Calu3 (cell line): ENCODE measurements around the gene KRTDAP. TPM values are rescaled to one million over a fixed set of nuclear protein-coding genes. Genes with fewer than 3 reads are reported as not detected.
A peak's percentile ranks its signal among the peaks of the same experiment; 100 is the strongest.

Experiments
- BruUV-seq: library from RNA; stranded (reverse); fragments of 400-500 nt; replicated peaks from 2 replicates; lab custom pipeline; 2021; lab: Mats Ljungman, UMichigan
- CTCF ChIA-PET: fragments of 300-600 bp; sonication (Branson Sonifier 250); formaldehyde crosslinking; loops from one replicate; lab custom pipeline; 2022; ENCODE audit warnings: antibody characterized with exemption; lab: Charles Lee
- DNase-seq: peaks from one replicate; pipeline ENCODE4 v3.0.0; 2022
- H3K27ac Mint-ChIP-seq: one replicate; pipeline ENCODE4 v1.8.0; 2022; ENCODE audit warnings: mixed read lengths; ENCODE audit not compliant: unreplicated experiment
- H3K27me3 Mint-ChIP-seq: one replicate; pipeline ENCODE4 v1.8.0; 2022; ENCODE audit warnings: mixed read lengths; ENCODE audit not compliant: unreplicated experiment
- H3K36me3 Mint-ChIP-seq: one replicate; pipeline ENCODE4 v1.8.0; 2022; ENCODE audit warnings: mild to moderate bottlenecking, moderate library complexity, mixed read lengths; ENCODE audit not compliant: insufficient read depth, unreplicated experiment
- H3K4me1 Mint-ChIP-seq: one replicate; pipeline ENCODE4 v1.8.0; 2022; ENCODE audit warnings: mild to moderate bottlenecking, low read depth, mixed read lengths; ENCODE audit not compliant: unreplicated experiment
- H3K4me3 Mint-ChIP-seq: one replicate; pipeline ENCODE4 v1.8.0; 2022; ENCODE audit warnings: mild to moderate bottlenecking, low read depth, moderate library complexity, mixed read lengths; ENCODE audit not compliant: unreplicated experiment
- H3K9me3 Mint-ChIP-seq: one replicate; pipeline ENCODE4 v1.8.0; 2022; ENCODE audit warnings: low read depth, mixed read lengths; ENCODE audit not compliant: unreplicated experiment
- CTCF ChIP-seq: fragments of 200-600 bp; IDR thresholded peaks from one replicate; pipeline ENCODE4 v1.8.0; 2022; ENCODE audit warnings: antibody characterized with exemption; ENCODE audit not compliant: unreplicated experiment
- intact Hi-C: fragments of 100-400 bp; cut with micrococcal nuclease; formaldehyde crosslinking; loops from one replicate; pipeline ENCODE4 v1.10.0; 2022; ENCODE audit not compliant: unreplicated experiment
- total RNA-seq: library from RNA; stranded (reverse); gene quantifications from 2 replicates; pipeline ENCODE4 v1.2.3, GENCODE V29; 2022

KRTDAP gene
- total RNA-seq, 1 experiment from 2014 or later, result not detected

GRCh38 chr19:35497406-35497805 lies 7.1 kb upstream of the KRTDAP start:
- no TSS peak for BruUV-seq
- CTCF ChIA-PET, result no interaction called here
- intact Hi-C loops, result no loop called here

GRCh38 chr19:35495107-35496064 lies 5.1 kb upstream of the KRTDAP start:
- H3K27me3 Mint-ChIP-seq, result peaks cover 38% of the 10 kb centered on the region
- H3K4me3 Mint-ChIP-seq, result peak overlapping the region; percentile 22

More at GRCh38 chr19:35497406-35497805, 7.1 kb upstream of the KRTDAP start:
- peaks cover 18% of the 10 kb centered on the region for H3K27me3 Mint-ChIP-seq
- no peak for DNase-seq
- no peak overlapping the region for H3K4me3 Mint-ChIP-seq
- no peak for TF ChIP-seq CTCF
- H3K4me1 Mint-ChIP-seq, result no peaks in the 10 kb centered on the region
- peaks cover 36% of the 10 kb centered on the region for H3K36me3 Mint-ChIP-seq
- no peak overlapping the region for H3K27ac Mint-ChIP-seq
- no peaks in the 10 kb centered on the region for H3K9me3 Mint-ChIP-seq

GRCh38 chr19:35493971-35494370 lies 3.7 kb upstream of the KRTDAP start:
- no peak for DNase-seq

More at GRCh38 chr19:35495107-35496064, 5.1 kb upstream of the KRTDAP start:
- intact Hi-C loops, result loop anchor here (1.0 kb wide), 1 partner anchor 143 kb away; no protein-coding TSS in a partner anchor
- Mint-ChIP-seq H3K27ac (no peak overlapping the region), H3K36me3 (peaks cover 21% of the 10 kb centered on the region), H3K9me3 (no peaks in the 10 kb centered on the region), H3K4me1 (no peaks in the 10 kb centered on the region)
- peak; percentile 99 for TF ChIP-seq CTCF
- peak; percentile 79 for DNase-seq
- BruUV-seq, result no TSS peak
- CTCF ChIA-PET, result interaction anchor here (0.6 to 1.5 kb wide), 18 partner anchors 9 to 225 kb away, joined by 3 to 25 read pairs (median 4); partner anchors contain the start of gene FFAR3

More at GRCh38 chr19:35493971-35494370, 3.7 kb upstream of the KRTDAP start:
- Mint-ChIP-seq H3K36me3 (peaks cover 9% of the 10 kb centered on the region), H3K27ac (no peak overlapping the region), H3K4me3 (no peak overlapping the region), H3K4me1 (no peaks in the 10 kb centered on the region), H3K27me3 (peaks cover 52% of the 10 kb centered on the region), H3K9me3 (no peaks in the 10 kb centered on the region)
- BruUV-seq, result no TSS peak
- TF ChIP-seq CTCF, result no peak
- intact Hi-C loops, result no loop called here
- CTCF ChIA-PET, result no interaction called here
